ENCODE measurements around the gene RTP4.

DNA sequence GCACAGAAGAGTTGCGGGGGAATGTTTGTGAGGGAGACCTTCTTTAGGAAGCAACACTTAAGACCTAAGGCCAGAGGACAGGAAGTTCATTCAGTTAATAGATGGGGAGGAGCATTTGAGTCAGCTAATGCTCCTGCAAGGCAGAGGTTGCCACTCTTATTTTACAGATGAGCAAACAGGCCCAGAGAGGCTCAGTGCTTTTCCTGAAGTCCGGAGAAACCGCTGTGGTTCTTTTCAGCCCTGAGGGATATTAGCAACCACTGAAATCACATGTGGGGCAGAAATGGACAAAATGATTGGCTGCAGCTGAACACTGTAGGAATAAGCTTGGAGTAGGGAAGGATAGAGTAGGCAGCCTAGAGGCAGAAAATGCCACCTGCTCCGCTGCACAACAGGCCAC is 33.3 kb upstream of the RTP4 start:
- TF ChIP-seq GATA3 (IDR thresholded peaks at IDR 0.05; ENCODE audit: low read depth, low read length) (no peak), GATA2 (IDR thresholded peaks at IDR 0.05; ENCODE audit: low read depth, low read length) (no peak)
